Measurements from ENCODE around the gene CCDC7.
"Not testable (repeated sequence)": the region's sequence is repeated elsewhere in the genome, so short reads cannot be mapped to it uniquely, and the experiment has no call there.

Gene CCDC7

DNA sequence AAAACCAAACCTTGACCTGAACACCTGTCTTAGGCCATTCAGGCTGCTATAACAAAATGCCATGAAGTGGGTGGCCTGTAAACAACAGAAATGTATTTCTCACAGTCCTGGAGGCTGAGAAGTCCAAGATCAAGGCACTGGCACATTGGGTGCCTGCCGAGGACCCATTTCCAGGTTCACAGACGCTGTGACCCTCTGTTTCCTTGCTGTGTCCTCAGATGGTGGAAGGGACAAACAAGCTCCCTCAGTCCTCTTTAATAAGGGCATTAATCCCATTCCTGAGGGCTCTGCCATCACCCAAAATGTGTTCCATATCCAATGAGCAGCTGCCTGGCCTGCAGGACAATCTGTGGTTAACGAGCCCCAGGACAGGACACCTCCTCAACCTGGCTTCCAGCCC is 444.5 kb downstream of the CCDC7 start:
- no peak for DNase-seq

- no peak for DNase-seq
Observed at GRCh38 chr10:32891261-32891660, 445.3 kb downstream of the CCDC7 start.

DNA sequence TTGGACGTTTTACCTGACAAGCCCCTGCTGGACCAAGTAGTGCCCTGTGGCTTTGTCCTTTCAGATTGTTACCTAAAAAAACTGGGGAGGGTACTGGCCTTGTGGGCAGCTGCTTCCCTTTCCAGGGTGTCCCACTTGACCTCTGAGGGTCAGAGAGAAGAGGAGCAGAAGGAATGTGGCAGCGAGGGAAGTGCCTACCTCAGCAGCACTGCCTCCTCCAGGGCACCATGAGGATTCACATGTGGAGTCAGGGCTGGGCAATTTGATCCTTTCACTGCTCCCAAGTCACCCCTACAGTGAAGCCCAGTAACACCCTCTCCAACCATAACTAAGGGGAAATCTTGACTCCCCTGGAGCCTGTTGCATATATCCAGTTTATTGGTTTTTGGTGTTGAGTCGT is 447.5 kb downstream of the CCDC7 start:
- DNase-seq: no peak

DNA sequence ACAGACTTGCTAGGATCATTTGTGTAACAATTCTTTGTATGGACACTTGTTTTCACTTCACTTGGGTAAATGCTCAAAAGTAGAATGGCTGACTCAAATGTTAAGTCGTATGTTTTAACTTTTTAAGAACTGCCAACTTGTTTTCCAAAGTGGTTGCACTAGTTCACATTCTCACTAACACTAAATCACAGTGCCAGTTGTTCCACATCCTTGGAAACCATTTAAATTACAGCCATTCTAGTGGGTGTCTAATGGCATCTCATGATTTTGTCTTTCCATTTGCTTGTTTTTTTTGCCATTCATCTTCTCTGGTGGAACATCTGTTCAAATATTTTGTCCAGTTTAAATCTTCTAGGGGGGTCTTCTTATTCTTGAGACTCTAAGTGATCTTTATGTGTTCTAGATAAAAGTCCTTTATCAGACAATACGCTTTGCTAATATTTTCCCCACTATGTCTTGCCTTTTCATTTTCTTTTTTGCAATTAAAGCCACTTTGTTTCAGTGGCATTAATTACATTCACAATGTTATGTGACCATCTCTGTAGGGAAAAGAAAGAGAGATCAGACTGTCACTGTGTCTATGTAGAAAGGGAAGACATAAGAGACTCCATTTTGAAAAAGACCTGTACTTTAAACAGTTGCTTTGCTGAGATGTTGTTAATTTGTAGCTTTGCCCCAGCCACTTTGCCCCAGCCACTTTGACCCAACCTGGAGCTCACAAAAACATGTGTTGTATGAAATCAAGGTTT is 448.1 kb downstream of the CCDC7 start:
- no peak for DNase-seq

- DNase-seq: not testable (repeated sequence)
Observed at GRCh38 chr10:32895200-32895968, 449.4 kb downstream of the CCDC7 start.

DNA sequence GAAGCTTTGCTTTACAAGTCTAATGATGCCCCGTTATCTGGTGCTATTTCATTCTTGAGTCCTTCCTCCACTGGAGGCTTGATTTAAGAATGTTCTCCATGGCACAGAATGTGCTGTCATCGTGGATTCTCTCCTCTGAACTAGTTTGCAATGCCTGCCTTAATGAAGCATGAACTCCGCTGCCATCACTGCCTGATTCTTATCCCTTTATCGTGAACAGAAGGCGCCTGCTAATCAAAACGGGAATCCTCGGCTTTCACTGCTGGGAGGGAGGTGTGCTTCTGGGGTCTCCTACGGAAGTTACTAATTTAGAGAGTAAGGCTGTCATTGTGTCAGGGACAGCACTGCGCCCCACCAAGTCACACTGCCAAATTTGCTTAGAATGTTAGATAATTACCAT is 455.9 kb downstream of the CCDC7 start:
- DNase-seq: no peak

DNA sequence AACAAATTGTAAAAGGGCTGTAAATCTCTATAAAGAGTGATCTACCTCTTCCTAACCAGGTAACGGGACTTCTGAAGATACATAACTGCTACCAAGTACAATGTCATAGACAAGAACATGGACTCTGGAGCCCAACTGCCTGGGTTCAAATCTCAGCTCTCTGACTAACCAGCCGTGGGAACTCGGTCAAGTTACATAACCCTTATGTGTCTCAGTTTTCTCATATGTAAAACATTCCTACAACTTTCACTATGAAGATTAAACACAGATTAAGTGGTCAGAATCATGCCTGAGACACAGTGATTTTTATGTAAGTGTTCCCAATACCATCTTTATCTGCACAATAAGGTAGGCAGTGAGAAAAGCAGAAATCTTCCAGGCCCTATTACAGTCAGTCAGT is 459.5 kb downstream of the CCDC7 start:
- no peak for DNase-seq

GRCh38 chr10:32906595-32906994 is 460.7 kb downstream of the CCDC7 start:
- no peak for DNase-seq

- no peak for DNase-seq
Observed at GRCh38 chr10:32909456-32909855, 463.5 kb downstream of the CCDC7 start.

DNA sequence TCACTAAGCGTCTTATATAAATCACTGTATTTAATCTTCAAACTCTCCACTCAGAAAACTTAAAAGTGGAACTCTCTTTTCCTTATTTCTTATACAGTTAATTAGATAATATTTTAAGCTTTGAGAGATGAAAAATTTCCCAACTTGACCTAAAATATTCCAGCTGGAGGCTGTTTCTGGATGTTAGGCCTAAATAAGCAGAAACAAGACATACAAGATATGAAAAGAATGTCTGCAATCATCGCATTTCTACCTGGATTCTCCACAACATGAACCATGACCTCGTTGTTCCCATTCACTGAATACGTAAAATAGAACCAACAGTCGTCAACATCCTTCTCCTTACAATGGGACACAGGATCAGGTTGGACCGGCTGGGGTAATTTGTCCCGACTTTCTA is 464.0 kb downstream of the CCDC7 start:
- DNase-seq: not testable (repeated sequence)

DNA sequence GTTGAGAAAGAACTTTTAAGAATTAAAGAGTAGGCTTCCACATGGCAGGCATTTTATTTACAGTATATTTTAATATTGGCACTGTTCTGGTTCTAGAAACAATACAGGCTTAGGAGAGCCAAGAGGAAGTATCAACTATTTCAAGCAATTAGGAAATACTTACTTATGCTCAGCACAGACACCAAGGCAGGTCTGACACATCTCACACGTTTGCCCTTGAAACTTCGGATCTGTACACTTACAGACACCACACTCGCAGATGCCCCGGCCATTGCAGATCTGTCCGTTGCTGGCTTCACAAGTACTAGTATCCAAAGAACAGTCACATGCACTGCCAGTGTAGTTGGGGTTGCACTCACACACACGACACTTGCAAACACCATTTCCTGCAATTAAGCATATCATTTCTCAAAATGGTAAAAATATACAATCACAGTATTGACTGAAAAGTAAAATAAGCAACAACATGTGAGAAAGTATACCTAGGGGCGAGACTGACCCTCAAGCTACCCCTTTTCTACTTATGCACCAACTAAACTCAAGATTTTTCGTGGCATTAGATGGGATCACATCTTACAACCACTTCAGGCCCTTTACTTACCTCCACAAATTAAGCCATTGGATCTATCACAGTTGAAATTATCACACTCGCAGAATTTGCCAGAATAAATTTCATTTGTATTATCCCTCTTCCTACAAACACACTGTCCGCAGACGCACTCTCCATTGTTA is 465.5 kb downstream of the CCDC7 start:
- DNase-seq: no peak

DNA sequence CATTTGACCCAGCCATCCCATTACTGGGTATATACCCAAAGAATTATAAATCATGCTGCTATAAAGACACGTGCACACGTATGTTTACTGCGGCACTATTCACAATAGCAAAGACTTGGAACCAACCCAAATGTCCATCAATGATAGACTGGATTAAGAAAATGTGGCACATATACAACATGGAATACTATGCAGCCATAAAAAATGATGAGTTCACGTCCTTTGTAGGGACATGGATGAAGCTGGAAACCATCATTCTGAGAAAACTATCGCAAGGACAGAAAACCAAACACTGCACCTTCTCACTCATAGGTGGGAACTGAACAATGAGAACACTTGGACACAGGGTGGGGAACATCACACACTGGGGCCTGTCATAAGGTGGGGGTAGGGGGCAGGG is 471.9 kb downstream of the CCDC7 start:
- DNase-seq: not testable (repeated sequence)

DNA sequence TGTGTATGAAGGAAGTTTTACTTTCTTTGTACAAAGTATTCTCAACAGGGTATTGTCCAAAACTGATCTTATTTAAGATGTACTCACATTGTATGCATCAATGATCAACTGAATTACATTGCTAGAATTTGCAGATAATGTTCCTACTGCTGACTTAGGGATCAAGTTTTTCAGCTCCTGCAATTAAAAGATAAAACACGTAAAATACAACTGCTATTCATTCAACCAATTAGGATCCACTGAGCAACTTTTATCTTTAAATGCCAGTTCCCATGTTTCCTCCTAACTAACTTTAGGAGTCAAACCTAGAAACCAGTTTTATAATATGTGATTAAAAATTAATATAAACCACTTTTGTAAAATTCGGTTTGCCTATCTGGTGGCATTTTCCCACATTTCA is 476.2 kb downstream of the CCDC7 start:
- no peak for DNase-seq

GRCh38 chr10:32923134-32923533 is 477.2 kb downstream of the CCDC7 start:
- no peak for DNase-seq

DNA sequence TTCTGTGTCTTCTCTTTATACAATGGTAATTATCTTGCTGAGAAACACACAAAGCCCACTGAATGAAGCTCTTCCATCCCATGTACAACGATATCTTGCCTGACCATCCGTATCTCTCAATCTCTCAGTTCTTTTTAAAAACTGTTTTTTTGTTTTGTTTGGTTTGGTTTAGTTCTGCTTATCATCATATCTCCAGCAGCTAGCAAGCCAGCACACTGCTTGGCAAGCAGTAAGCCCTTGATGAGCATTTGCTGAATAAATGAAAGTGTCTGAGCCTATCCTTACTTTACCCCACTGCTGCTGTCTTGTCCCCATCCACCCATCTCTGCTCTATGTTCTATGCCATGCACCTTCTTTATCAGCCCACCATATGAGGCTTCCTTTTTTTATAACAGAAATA is 477.9 kb downstream of the CCDC7 start:
- DNase-seq: no peak
